Measurements from ENCODE around the gene PDE6G.

The PDE6G gene

GRCh38 chr17:81660441-81660840 is 4.1 kb upstream of the PDE6G start:
- DNase-seq, result no peak

GRCh38 chr17:81659038-81659437 is 2.7 kb upstream of the PDE6G start:
- DNase-seq, result no peak

- DNase-seq, result no peak
Measured at GRCh38 chr17:81656835-81657234, 493 bp upstream of the PDE6G start.

- no peak for DNase-seq
Measured at GRCh38 chr17:81655378-81656117, 794 bp downstream of the PDE6G start.

GRCh38 chr17:81652906-81653771 is 3.2 kb downstream of the PDE6G start:
- no peak for DNase-seq

- DNase-seq, result no peak
Measured at GRCh38 chr17:81651692-81652091, 4.7 kb downstream of the PDE6G start.

- DNase-seq, result no peak
Measured at GRCh38 chr17:81650951-81651350, 5.4 kb downstream of the PDE6G start.

- no peak for DNase-seq
Measured at GRCh38 chr17:81648707-81649085, 7.6 kb downstream of the PDE6G start.

- no peak for DNase-seq
Measured at GRCh38 chr17:81648013-81648706, 8.2 kb downstream of the PDE6G start.

- no peak for DNase-seq
Measured at GRCh38 chr17:81647640-81648012, 8.7 kb downstream of the PDE6G start.

- DNase-seq, result no peak
Measured at GRCh38 chr17:81646869-81647600, 9.3 kb downstream of the PDE6G start.

- DNase-seq, result no peak
Measured at GRCh38 chr17:81644976-81645952, 11.1 kb downstream of the PDE6G start.

GRCh38 chr17:81644496-81644895 is 11.8 kb downstream of the PDE6G start:
- no peak for DNase-seq

- no peak for DNase-seq
Measured at GRCh38 chr17:81641825-81642489, 14.4 kb downstream of the PDE6G start.

GRCh38 chr17:81640011-81640410 is 16.3 kb downstream of the PDE6G start:
- no peak for DNase-seq

GRCh38 chr17:81638683-81639082 is 17.7 kb downstream of the PDE6G start:
- no peak for DNase-seq

GRCh38 chr17:81636505-81637288 is 19.6 kb downstream of the PDE6G start, which contains the start of the genes NPLOC4 and TSPAN10:
Gene NPLOC4, minus strand, starts transcription at chr17:81637112. Its CDS starts 182 bp downstream, at chr17:81636930.
Gene TSPAN10, plus strand, starts transcription at chr17:81637196. Its CDS starts 5,217 bp downstream, at chr17:81642413.
- peak; percentile 88 for DNase-seq

- no peak for DNase-seq
Measured at GRCh38 chr17:81635973-81636504, 20.3 kb downstream of the PDE6G start.

GRCh38 chr17:81635431-81635830 is 20.9 kb downstream of the PDE6G start:
- no peak for DNase-seq

- DNase-seq, result no peak
Measured at GRCh38 chr17:81631482-81631881, 24.9 kb downstream of the PDE6G start.

Data from CD4-positive, alpha-beta T cell treated with Interleukin-10 for 1 hour (primary cell).